Measurements from ENCODE around the gene LEFTY1.
A peak's percentile ranks its signal among the peaks of the same experiment; 100 is the strongest.

The LEFTY1 gene

DNA sequence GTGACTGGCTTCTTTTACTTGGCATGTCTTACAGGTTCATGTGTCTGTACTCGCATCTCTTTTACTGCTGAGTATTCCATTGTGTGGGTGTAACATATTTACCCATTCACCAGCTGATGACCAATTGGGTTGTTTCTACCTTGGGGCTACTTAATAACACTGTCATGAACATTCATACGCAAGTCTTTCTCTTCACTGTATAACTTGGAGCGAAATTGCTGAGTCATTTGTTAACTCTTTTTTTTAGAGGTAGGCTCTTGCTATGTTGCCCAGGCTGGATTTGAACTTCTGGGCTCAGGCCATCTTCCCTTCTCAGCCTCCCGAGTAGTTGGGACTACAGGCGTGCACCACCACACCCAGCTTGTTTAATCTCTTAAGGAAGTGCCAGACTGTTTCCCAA lies 28.6 kb upstream of the LEFTY1 start:
- Histone ChIP-seq H3K9ac (no peak overlapping the region), H3K27ac (peak overlapping the region in 4 of 11 experiments; percentile 2 to 100 (median 38); a peak in 3 of 22 replicates), H3K4me3 (no peak overlapping the region), H3K9me3 (replicated peaks in 1 of 11) (no peaks in the 10 kb centered on the region), H3K4me2 (no peak overlapping the region), H3K27me3 (no peaks in the 10 kb centered on the region), H3K4me1 (peaks cover 34 to 46% (median 38%) of the 10 kb centered on the region in 10 experiments), H3K36me3 (peaks cover 66 to 94% (median 84%) of the 10 kb centered on the region in 11 experiments), H4K20me1 (peaks cover 0 to 21% (median 0%) of the 10 kb centered on the region in 11 experiments; a peak in 6 of 22 replicates)
- no peak for TF ChIP-seq Cebpa-rat (IDR thresholded peaks at IDR 0.05)

DNA sequence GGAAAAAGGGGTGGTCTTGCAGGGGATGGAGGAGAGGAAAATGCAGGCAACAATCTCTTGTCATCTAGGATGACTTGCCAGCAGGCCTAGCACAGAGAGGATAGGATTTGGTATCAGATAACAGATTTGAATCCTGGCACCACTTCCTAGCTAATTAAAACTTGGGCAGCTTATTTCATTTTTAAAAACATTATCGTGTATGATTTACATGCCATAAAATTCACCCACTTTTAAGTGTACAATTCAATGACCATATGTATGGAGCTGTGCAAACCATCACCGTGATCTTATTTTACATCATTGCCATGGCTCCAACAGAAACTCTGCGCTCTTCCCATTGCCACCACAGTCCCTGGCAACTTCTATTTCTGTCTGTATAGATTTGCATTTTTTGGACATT lies 28.2 kb upstream of the LEFTY1 start:
- peaks cover 61 to 94% (median 83%) of the 10 kb centered on the region in 11 experiments for H3K36me3 ChIP-seq
- peaks cover 29 to 42% (median 33%) of the 10 kb centered on the region in 10 experiments for H3K4me1 ChIP-seq

DNA sequence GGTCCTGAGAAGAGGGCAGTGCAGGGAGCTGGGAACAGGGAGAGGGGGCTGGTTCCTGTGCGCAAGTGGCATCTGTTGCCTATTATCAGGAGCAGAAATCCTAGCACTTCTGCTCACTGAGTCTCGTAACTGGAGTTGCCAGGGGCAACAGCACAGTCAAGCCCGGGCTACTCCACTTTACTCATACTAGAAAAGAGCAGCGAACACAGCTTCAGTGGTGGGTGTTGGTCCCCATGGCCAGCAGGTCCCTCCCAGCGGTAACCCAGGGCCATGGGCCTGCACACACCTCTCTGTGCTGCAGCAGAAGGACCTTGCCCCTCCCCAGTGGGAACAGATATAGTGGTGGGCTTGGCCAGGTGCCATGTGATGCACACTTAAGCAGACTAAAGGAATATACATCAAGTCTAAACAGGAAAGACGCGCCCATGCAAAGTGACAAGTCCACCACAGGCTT lies 26.6 kb upstream of the LEFTY1 start:
- Histone ChIP-seq H3K27ac (0 out of 22 replicates have a peak overlapping the region, but pooled peaks of 1 of the 11 experiments have one; percentile 100), H3K9me3 (replicated peaks in 1 of 11) (peaks cover 0 to 5% (median 0%) of the 10 kb centered on the region in 11 experiments; a peak in 1 of 22 replicates), H3K4me2 (no peak overlapping the region), H3K27me3 (no peaks in the 10 kb centered on the region), H4K20me1 (peaks cover 0 to 11% (median 0%) of the 10 kb centered on the region in 11 experiments; a peak in 4 of 22 replicates), H3K4me3 (no peak overlapping the region), H3K9ac (no peak overlapping the region), H3K36me3 (peaks cover 46 to 89% (median 79%) of the 10 kb centered on the region in 11 experiments), H3K4me1 (peaks cover 14 to 27% (median 18%) of the 10 kb centered on the region in 10 experiments)
- no peak for TF ChIP-seq Cebpa-rat (IDR thresholded peaks at IDR 0.05)

More for the DNA sequence above, 28.2 kb upstream of the LEFTY1 start:
- no peak overlapping the region for H3K4me3 ChIP-seq
- no peak overlapping the region for H3K9ac ChIP-seq
- H3K9me3 ChIP-seq (replicated peaks in 1 of 11), result no peaks in the 10 kb centered on the region
- H3K4me2 ChIP-seq, result no peak overlapping the region
- H3K27ac ChIP-seq, result peak overlapping the region in 3 of 11 experiments; percentile 2 to 100 (median 57); a peak in 2 of 22 replicates
- H4K20me1 ChIP-seq, result peaks cover 0 to 18% (median 0%) of the 10 kb centered on the region in 11 experiments; a peak in 6 of 22 replicates
- no peaks in the 10 kb centered on the region for H3K27me3 ChIP-seq
- no peak for TF ChIP-seq Cebpa-rat (IDR thresholded peaks at IDR 0.05)

GRCh38 chr1:225914947-225915346 lies 26.0 kb upstream of the LEFTY1 start:
- Histone ChIP-seq H3K9me3 (replicated peaks in 1 of 11) (peaks cover 0 to 5% (median 0%) of the 10 kb centered on the region in 11 experiments; a peak in 1 of 22 replicates), H3K27me3 (no peaks in the 10 kb centered on the region), H3K27ac (no peak overlapping the region), H3K4me1 (peaks cover 9 to 21% (median 12%) of the 10 kb centered on the region in 10 experiments), H3K4me3 (no peak overlapping the region), H3K4me2 (no peak overlapping the region), H3K36me3 (peaks cover 42 to 86% (median 76%) of the 10 kb centered on the region in 11 experiments), H4K20me1 (peaks cover 0 to 11% (median 0%) of the 10 kb centered on the region in 11 experiments; a peak in 4 of 22 replicates), H3K9ac (no peak overlapping the region)
- TF ChIP-seq Cebpa-rat (IDR thresholded peaks at IDR 0.05), result no peak

DNA sequence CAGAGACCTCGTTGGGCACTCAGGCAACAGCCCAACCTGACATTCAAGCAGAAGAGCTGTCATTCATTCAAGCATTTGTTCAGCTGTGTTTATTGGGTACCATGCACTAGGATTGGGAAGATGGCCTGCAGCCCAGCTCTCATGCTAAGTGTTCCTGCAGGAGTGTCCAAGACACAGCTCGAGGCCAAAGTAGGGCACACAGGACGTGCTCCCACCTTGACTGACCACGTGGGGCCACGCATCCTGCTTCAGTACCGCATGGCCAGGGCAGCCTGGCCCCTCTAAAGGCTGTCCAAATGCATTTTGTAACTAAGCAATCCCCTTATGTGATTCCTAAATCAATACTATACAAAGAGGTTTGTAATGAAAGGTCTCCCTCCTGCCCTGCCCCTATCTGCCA lies 25.4 kb upstream of the LEFTY1 start:
- TF ChIP-seq Cebpa-rat (IDR thresholded peaks at IDR 0.05), result no peak
- peaks cover 36 to 83% (median 73%) of the 10 kb centered on the region in 11 experiments for H3K36me3 ChIP-seq
- H3K27me3 ChIP-seq, result no peaks in the 10 kb centered on the region
- H3K4me3 ChIP-seq, result no peak overlapping the region
- no peak overlapping the region for H3K9ac ChIP-seq
- peaks cover 5 to 15% (median 9%) of the 10 kb centered on the region in 10 experiments for H3K4me1 ChIP-seq
- peaks cover 0 to 5% (median 0%) of the 10 kb centered on the region in 11 experiments; a peak in 1 of 22 replicates for H3K9me3 ChIP-seq (replicated peaks in 1 of 11)
- no peak overlapping the region for H3K4me2 ChIP-seq
- peaks cover 0 to 8% (median 0%) of the 10 kb centered on the region in 11 experiments; a peak in 4 of 22 replicates for H4K20me1 ChIP-seq
- H3K27ac ChIP-seq, result no peak overlapping the region

- peaks cover 0 to 5% (median 0%) of the 10 kb centered on the region in 11 experiments; a peak in 1 of 22 replicates for H3K9me3 ChIP-seq (replicated peaks in 1 of 11)
- peaks cover 8 to 54% (median 43%) of the 10 kb centered on the region in 11 experiments for H3K36me3 ChIP-seq
- H3K27ac ChIP-seq, result no peak overlapping the region
- H4K20me1 ChIP-seq, result peaks cover 0 to 5% (median 0%) of the 10 kb centered on the region in 11 experiments; a peak in 3 of 22 replicates
- H3K4me2 ChIP-seq, result no peak overlapping the region
- no peak for TF ChIP-seq Cebpa-rat (IDR thresholded peaks at IDR 0.05)
- H3K4me3 ChIP-seq, result no peak overlapping the region
- H3K9ac ChIP-seq, result no peak overlapping the region
- H3K27me3 ChIP-seq, result no peaks in the 10 kb centered on the region
- H3K4me1 ChIP-seq, result peaks cover 0 to 9% (median under 1%) of the 10 kb centered on the region in 10 experiments; a peak in 8 of 20 replicates
These were observed 22.5 kb upstream of the LEFTY1 start for GRCh38 chr1:225911191-225912130.

DNA sequence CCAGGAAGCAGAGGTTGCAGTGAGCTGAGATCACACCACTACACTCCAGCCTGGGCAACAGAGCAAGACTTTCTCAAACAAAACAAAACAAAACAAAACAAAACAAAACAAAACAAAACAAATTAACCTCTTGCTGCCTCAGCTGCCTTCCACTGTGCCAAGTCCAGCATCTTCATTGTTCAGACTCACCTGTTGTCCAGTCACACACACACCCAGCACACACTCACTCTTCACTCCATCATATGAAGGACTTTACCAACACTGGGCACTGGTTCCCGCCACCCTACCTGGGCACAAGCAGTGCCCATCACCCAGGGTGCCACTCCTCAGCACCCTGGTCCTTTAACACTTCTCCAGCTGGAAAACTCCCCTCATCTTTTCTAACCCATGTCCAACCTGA lies 20.5 kb upstream of the LEFTY1 start:
- Histone ChIP-seq H3K9ac (no peak overlapping the region), H4K20me1 (no peaks in the 10 kb centered on the region), H3K36me3 (peaks cover 5 to 34% (median 28%) of the 10 kb centered on the region in 11 experiments; a peak in 17 of 22 replicates), H3K9me3 (replicated peaks in 1 of 11) (peaks cover 0 to 5% (median 0%) of the 10 kb centered on the region in 11 experiments; a peak in 1 of 22 replicates), H3K4me3 (no peak overlapping the region), H3K4me1 (peaks cover 0 to 16% (median 4%) of the 10 kb centered on the region in 10 experiments; a peak in 7 of 20 replicates), H3K4me2 (0 out of 22 replicates have a peak overlapping the region, but pooled peaks of 1 of the 11 experiments have one; percentile 12), H3K27ac (no peak overlapping the region), H3K27me3 (no peaks in the 10 kb centered on the region)
- TF ChIP-seq Cebpa-rat (IDR thresholded peaks at IDR 0.05), result no peak

DNA sequence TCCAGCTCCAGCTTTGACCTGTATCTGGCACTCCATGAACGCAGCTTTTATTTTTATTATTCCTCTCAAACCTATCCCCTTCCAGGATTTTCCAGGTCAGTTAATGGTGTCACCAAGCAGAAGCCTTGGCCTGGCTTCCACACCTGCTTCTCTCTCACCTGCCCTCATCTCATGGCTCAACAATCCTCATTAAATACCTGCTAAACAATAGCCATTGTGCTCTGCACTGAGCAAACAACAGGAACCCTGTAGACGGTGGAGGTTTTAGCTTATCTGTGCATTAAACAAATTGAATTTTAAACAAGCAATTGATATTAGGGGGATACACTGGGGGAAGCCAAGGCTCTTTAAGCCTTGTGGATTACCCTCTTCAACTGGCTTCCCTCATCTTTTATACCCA lies 19.8 kb upstream of the LEFTY1 start:
- no peak for TF ChIP-seq Cebpa-rat (IDR thresholded peaks at IDR 0.05)
- no peak overlapping the region for H3K27ac ChIP-seq
- peaks cover 0 to 5% (median 0%) of the 10 kb centered on the region in 11 experiments; a peak in 1 of 22 replicates for H3K9me3 ChIP-seq (replicated peaks in 1 of 11)
- no peak overlapping the region for H3K9ac ChIP-seq
- H3K27me3 ChIP-seq, result no peaks in the 10 kb centered on the region
- H3K36me3 ChIP-seq, result peaks cover 3 to 28% (median 22%) of the 10 kb centered on the region in 11 experiments; a peak in 14 of 22 replicates
- H3K4me3 ChIP-seq, result no peak overlapping the region
- H3K4me2 ChIP-seq, result no peak overlapping the region
- peaks cover 0 to 16% (median 4%) of the 10 kb centered on the region in 10 experiments; a peak in 7 of 20 replicates for H3K4me1 ChIP-seq
- H4K20me1 ChIP-seq, result no peaks in the 10 kb centered on the region

Measured in BLaER1 treated with 17β-estradiol and CSF1 and Interleukin-3, amounts not matched to agents 10 nM and 100 nM (cell line).